LNCAP (cell line): ENCODE measurements around the gene DBT.

Experiments used
- CTCF ChIP-seq: fragments of 450-650 bp; IDR thresholded peaks from 2 replicates; pipeline ENCODE4 v1.5.1; 2017; ENCODE audit warnings: mild to moderate bottlenecking

DBT gene

GRCh38 chr1:100141192-100141591 is 108.4 kb downstream of the DBT start:
- no peak for TF ChIP-seq CTCF

- TF ChIP-seq CTCF = no peak
Measured at GRCh38 chr1:100137602-100138001, 112.0 kb downstream of the DBT start.
